SHP77 treated with DMSO at 0.1 percent for 48 hours (cell line): ENCODE data around the gene NDUFS2.

ENCODE experiments used
- DNase-seq: peaks from one replicate; lab custom pipeline; 2025; lab: John Stamatoyannopoulos, UW

NDUFS2 gene

GRCh38 chr1:161196111-161196510, 6.1 kb upstream of the NDUFS2 start:
- no peak for DNase-seq

DNA sequence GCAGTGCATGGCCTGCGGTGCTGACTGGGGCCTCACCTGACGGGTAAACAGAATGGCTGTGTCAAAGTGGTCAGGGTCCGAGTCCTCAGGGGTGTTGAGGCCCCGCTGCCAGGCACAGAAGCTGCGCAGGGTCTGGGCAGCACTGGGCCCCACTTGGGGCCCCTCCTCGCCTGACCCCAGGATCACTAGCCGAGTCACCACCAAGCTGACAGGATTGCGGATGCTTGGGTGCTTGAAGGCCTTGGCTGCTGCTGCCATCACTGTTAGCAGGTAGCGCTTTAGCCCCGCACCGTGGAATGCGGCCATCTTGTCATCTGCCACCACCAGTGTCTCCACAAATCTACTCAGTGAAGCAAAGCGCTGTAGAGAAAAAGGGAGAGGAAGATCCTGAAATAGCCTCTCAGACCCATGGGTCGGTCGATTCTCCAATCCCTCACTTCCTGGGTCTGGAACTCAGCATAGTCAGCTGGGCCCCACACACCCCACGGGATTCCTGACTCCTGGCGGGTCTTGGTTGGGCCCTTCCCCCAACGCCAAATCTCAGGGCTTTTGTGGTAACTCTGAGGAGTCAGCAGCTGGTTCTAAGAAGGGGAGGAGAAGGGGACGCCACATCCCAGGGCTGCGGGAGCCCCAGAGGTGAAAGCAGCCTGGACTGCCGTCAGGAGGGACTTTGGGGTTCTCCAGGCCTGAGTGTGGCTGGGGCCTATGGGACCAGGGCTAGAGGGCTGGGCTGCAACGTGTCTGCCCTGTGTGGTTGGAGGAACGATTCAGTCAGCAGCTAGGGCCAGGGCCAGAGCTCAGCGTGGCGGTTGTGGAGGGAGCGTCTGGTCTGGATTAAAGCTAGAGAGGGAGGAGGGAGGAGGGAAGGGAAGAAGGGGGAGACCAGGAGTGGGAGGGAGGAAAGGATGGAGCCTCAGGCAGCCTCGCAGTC, 5.4 kb upstream of the NDUFS2 start:
- no peak for DNase-seq

DNA sequence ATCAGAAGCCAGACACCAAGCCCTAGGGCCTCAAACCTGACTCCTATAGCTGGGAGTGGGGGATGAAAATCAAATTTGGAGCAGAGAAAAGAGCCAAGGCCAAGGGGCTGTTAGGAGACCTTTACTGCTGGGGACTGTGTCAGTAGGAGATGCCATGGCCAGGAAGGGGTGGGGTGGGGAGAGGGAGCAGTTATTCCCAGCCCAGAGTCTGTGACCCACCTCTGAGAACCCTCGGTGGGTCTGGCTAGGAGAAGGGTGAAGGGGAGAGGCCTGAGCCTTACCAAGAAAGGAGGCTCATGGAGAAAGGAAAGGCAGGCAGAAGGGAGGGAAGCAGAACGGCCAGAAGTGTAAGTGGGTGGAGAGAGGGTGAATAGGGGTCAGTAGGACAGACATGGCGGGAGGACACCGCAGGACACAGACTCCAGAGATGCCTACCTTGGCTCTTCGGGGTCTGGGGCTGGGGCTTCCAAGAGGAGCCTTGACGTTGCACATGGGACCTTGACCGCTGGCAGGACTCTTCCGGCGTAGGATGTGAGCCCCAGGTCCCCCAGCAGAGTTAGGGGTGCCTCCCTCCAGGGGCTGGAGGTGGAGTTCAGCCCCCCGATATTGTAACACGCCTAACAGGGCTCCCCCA, 4.5 kb upstream of the NDUFS2 start:
- DNase-seq: no peak

GRCh38 chr1:161198194-161198896, 3.8 kb upstream of the NDUFS2 start:
- no peak for DNase-seq

DNA sequence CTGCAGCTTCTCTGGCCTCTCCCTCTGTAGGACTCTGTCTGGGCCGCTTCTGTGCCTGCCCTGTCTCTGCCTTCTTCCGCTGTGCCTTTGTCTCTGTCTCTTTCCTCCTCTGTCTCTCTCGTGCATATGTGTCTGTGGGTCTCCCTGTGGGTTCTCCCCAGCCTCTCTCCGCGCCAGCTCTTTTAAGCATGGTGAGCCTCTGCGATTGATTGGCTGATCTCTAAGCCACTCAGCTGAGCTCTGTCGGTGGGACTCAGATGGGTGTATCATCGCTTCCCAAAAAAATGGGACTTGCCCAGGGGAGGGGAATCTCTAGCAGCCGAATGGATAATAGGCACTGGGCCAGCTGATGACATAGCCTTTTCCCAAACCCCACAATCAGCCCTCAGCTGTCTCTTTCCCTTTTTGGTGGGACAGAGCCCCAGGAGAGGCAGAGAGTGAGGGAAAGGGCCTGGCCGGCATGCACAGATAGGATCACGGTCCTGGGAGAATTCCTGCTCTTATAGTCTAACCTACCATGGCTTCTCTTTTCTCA, 3.2 kb upstream of the NDUFS2 start, which contains the start of gene ADAMTS4:
Gene ADAMTS4 (minus strand): TSS at position 158 of the 535 bp plus-strand sequence. CDS start 427 bp downstream, outside the sequence.
- no peak for DNase-seq

- DNase-seq: no peak
Measured at GRCh38 chr1:161199506-161200139, 2.5 kb upstream of the NDUFS2 start.

DNA sequence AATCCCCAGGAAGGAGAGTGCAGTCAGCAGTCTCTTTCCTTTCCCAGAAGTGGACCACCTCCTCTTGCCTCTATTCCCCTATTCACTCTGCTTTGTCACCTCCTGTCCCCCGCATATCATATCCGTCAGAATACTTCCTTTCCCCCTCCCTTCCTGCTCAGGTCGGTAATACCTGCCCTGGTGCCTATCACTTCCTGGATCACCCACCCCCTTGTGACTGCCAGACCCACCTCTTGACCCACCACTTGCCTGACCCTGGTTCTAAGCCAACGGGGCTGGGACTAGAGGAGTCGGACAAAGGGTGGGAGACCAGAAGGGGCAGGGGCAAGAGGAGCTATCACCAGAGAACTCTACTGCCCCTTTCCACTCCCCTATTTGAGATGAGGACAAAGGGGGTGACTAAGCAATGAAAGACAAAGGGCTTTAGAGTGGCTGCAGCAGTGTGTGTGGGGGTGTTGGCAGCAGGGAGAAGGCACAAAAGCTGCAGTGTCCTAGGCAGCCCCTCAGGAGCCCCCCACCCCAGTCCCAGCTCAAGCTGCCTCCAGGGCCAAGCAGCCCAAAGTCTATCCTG, 1.7 kb upstream of the NDUFS2 start:
- DNase-seq: no peak

GRCh38 chr1:161200992-161201835, 953 bp upstream of the NDUFS2 start:
- no peak for DNase-seq

DNA sequence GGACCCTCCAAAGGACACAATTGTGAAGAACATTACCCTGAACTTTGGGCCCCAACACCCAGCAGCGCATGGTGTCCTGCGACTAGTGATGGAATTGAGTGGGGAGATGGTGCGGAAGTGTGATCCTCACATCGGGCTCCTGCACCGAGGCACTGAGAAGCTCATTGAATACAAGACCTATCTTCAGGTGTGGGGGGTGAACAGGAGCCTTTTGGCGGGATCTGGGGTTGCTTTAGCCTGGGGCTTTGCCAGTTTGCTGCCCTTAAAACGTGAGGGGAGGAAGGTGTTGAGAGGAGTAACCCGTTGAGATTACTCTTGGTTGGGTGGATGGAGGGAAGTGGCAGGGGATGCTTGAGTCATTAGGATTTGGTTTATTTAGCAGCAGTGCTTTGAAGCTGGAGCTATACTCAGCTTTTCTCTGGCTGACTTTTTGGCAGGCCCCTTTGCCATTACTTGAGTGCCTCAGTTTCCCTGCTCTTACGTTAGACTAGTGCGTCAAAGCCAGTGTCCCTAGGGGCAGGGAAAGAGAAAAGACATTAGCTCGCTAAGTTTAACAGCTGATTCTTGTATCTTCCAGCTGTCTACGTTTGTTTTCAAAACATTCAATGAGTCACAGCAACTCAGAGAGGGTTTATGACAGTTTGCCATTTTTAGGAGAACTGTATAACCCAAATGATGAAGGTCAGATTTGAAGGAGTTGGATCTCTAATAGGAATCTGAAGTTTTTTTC, 4.4 kb downstream of the NDUFS2 start:
- DNase-seq: no peak

DNA sequence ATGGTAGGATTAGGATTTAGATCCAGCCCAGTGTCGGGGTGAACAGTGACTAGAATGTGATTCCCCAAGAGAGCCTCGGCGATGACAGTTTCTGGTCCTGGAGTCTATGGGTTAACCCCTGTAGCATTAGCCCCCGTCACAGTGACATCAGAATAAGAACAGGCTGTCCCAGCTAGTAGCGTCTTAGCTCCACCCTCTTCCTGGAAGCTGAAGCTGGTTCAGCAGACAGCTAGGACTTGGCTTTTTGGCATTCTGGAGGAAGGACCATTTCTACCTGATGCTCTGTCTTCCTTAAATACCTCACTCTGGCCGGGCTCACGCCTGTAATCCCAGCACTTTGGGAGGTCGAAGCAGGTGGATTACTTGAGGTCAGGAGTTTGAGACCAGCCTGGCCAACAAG, 5.0 kb downstream of the NDUFS2 start:
- DNase-seq: no peak

- peak; percentile 72 for DNase-seq
Measured at GRCh38 chr1:161209790-161210409, 7.7 kb downstream of the NDUFS2 start.

- DNase-seq: no peak
Measured at GRCh38 chr1:161214369-161214768, 12.2 kb downstream of the NDUFS2 start.

GRCh38 chr1:161215076-161215475, 12.9 kb downstream of the NDUFS2 start, which contains the start of gene FCER1G:
Gene FCER1G, plus strand, starts transcription at chr1:161215295. Its CDS starts 27 bp downstream, at chr1:161215322.
- no peak for DNase-seq

DNA sequence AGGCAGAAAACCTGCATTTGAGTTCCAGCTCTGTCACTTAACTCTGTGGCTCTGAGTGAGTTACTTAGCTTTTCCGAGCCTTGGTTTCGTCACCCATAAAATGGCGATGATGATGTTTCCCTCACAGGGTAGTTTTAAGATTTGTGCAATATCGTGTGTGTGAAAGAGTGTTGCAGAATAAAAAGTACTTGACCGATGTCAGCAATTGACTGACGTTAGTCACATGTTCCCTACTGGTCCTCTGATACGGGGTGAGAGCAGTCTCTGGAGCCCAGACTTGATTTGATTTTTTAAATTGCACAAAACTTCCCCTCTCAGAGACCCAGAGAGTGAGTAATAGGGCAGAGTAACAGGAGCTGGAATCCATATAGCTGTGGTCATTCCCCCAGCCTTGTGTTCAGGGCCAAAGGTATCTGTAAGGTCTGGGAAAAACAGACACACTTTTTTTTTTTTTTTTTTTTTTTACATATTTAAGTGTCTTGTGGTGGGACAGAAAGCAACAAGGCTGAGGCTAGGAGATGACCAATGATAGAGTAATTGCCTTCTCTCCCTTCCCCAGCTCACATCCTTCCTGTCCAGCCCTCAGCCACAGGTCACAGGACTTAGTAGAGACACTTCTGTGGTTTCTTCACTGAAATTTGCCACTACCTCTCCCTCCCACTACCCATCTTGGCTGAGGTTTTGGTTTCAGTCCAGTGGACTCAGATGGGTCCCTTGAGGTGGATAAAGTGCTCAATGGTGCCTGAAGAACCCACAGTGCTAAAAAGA, 15.0 kb downstream of the NDUFS2 start:
- no peak for DNase-seq

- no peak for DNase-seq
Measured at GRCh38 chr1:161217831-161218230, 15.7 kb downstream of the NDUFS2 start.

DNA sequence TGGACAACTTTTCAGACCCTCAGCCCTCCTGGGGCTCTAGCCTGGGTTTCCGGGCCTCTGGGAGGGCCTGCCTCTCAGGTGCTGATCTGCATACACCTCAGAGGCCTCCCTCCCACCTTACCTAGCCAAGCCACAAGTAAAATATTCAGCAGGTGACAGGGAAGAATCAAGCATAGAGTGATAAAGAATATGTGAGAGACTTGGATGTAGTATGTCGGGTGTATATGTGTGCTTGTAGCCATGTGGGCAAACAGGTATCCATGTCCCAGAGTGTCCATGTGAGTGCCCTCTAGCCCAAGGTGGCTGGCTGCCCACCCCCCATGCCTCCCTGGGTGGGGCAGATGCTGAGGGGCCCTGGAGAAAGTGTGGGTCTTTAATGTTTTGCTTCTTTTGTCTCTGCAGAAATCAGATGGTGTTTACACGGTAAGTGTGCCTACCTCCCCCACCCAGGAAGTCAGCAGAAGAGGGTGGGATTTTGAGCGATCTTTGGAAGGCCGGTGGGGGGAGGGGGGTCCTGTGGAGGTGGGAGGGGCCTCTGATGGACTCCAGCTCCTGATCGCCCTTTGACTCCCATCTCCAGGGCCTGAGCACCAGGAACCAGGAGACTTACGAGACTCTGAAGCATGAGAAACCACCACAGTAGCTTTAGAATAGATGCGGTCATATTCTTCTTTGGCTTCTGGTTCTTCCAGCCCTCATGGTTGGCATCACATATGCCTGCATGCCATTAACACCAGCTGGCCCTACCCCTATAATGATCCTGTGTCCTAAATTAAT, 16.3 kb downstream of the NDUFS2 start:
- DNase-seq: no peak

GRCh38 chr1:161219078-161219892, 17.1 kb downstream of the NDUFS2 start:
- DNase-seq: no peak
